Measurements from ENCODE around the gene TUBAL3.

DNA sequence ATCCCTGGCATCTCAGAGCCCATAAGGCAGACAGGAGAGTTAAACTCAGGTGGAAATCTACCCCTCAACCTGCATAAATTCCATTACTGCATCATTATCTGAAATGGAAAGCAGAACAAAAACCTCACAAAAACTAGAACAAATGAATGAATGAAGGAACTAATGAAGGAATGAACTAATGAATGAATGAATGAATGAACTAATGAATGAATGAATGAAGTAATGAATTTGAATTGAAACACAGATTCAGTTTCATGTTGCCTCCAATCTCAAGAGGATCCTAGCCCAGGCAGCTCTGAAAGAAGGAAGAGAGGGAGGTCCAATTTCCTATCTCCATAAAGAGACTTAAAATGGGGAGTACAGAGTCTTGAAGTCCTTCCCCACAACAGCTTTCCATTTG, 41.8 kb downstream of the TUBAL3 start:
- TF ChIP-seq CTCF (IDR thresholded peaks at IDR 0.05), result no peak
- no peak for TF ChIP-seq ZFX (IDR thresholded peaks at IDR 0.05; ENCODE audit: borderline replicate concordance)

Measured in 22Rv1 (cell line).